MG63 (cell line): ENCODE measurements around the gene PTMS. TPM values are rescaled to one million over a fixed set of nuclear protein-coding genes. Genes with fewer than 3 reads are reported as not detected.

Experiments used
- DNase-seq: peaks from one replicate; pipeline ENCODE4 v3.0.0-alpha.2; 2020
- H3K27me3 ChIP-seq: fragments of 250-450 bp; sonication (Bioruptor Pico); 2 replicates; pipeline ENCODE4 v1.5.1; 2020; ENCODE audit warnings: mild to moderate bottlenecking, moderate library complexity
- H3K36me3 ChIP-seq: fragments of 250-450 bp; sonication (Bioruptor Pico); 2 replicates; pipeline ENCODE4 v1.5.1; 2020; ENCODE audit warnings: mild to moderate bottlenecking, moderate library complexity
- H3K4me3 ChIP-seq: fragments of 250-450 bp; sonication (Bioruptor Pico); 2 replicates; pipeline ENCODE4 v1.5.1; 2020; ENCODE audit warnings: mild to moderate bottlenecking, moderate library complexity
- H3K9me3 ChIP-seq: fragments of 250-450 bp; sonication (Bioruptor Pico); 2 replicates; pipeline ENCODE4 v1.5.1; 2020; ENCODE audit warnings: mild to moderate bottlenecking, moderate library complexity
- total RNA-seq: library from RNA; depleted of rRNA; stranded (reverse); fragments of >200 nt; shearing (Covaris generic); gene quantifications from 2 replicates; pipeline ENCODE4 v1.2.3, GENCODE V29; 2014; ENCODE audit warnings: low replicate concordance

Gene PTMS
- total RNA-seq, 1 experiment from 2014 or later: 328 TPM

GRCh38 chr12:6792522-6793201 is 26.5 kb downstream of the PTMS start:
- H3K27me3 ChIP-seq: no peaks in the 10 kb centered on the region; the same call in 1 of the 2 replicates
- no peak overlapping the region for H3K4me3 ChIP-seq
- H3K9me3 ChIP-seq: no peaks in the 10 kb centered on the region
- no peak for DNase-seq
- H3K36me3 ChIP-seq: no peaks in the 10 kb centered on the region

- DNase-seq: no peak
- Histone ChIP-seq H3K27me3 (no peaks in the 10 kb centered on the region; the same call in 1 of the 2 replicates), H3K4me3 (no peak overlapping the region)
These were observed 28.9 kb downstream of the PTMS start for GRCh38 chr12:6795088-6795487.

DNA sequence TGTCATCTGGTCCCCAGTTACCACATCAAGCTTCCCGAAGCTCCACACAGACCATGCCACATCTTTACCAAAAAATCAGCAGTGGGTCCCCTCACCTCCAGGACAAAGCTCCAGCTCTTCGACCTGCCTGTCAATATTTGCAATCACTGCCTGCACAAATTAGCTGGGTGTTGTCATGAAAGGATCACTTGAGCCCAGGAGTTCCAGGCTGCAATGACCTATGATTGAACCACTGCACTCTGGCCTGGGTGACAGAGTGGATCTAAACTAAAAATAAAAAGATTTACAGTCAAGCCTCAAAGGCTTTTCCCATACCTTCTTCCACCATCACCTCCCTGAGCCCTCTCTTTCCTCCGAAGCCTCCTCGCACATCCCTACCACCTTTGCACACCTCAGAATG is 30.4 kb downstream of the PTMS start:
- Histone ChIP-seq H3K9me3 (no peaks in the 10 kb centered on the region), H3K36me3 (no peaks in the 10 kb centered on the region), H3K27me3 (no peaks in the 10 kb centered on the region; the same call in 1 of the 2 replicates), H3K4me3 (no peak overlapping the region)
- DNase-seq: no peak

More at GRCh38 chr12:6795088-6795487, 28.9 kb downstream of the PTMS start:
- Histone ChIP-seq H3K9me3 (no peaks in the 10 kb centered on the region), H3K36me3 (no peaks in the 10 kb centered on the region)

- H3K36me3 ChIP-seq: no peaks in the 10 kb centered on the region
- H3K4me3 ChIP-seq: no peak overlapping the region
- H3K27me3 ChIP-seq: no peaks in the 10 kb centered on the region
- H3K9me3 ChIP-seq: no peaks in the 10 kb centered on the region
- DNase-seq: no peak
These were observed 33.0 kb downstream of the PTMS start for GRCh38 chr12:6799147-6799546.

- no peak for DNase-seq
- Histone ChIP-seq H3K27me3 (no peaks in the 10 kb centered on the region), H3K36me3 (no peaks in the 10 kb centered on the region), H3K4me3 (no peak overlapping the region), H3K9me3 (no peaks in the 10 kb centered on the region)
These were observed 41.0 kb downstream of the PTMS start for GRCh38 chr12:6807170-6807569.

- no peak overlapping the region for H3K4me3 ChIP-seq
- H3K9me3 ChIP-seq: no peaks in the 10 kb centered on the region
- DNase-seq: no peak
- H3K36me3 ChIP-seq: no peaks in the 10 kb centered on the region
- H3K27me3 ChIP-seq: no peaks in the 10 kb centered on the region
These were observed 42.9 kb downstream of the PTMS start for GRCh38 chr12:6809056-6809455.

DNA sequence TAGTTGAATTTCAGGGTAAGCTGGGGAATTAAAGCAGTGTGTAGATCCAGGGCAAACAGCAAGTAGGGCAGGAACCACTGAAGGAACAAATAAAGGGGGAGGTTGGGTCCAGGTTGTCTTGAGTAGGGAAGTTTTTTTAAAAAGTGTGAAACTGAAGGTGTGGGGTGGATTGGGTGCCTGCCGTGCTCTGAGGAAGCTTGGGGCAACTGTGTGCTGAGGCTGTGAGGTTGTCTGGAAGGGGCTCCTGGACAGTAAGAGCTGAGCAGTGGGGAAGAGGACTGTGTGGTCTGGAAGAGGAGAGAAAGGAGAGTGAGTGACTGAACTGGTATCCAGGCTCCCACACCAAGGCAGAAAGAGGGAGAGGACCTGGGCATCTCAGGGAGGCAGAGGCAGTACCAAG is 44.6 kb downstream of the PTMS start:
- no peaks in the 10 kb centered on the region for H3K9me3 ChIP-seq
- H3K27me3 ChIP-seq: no peaks in the 10 kb centered on the region
- H3K4me3 ChIP-seq: no peak overlapping the region
- DNase-seq: no peak
- no peaks in the 10 kb centered on the region for H3K36me3 ChIP-seq

GRCh38 chr12:6813363-6813762 is 47.2 kb downstream of the PTMS start:
- Histone ChIP-seq H3K36me3 (no peaks in the 10 kb centered on the region), H3K4me3 (no peak overlapping the region), H3K27me3 (no peaks in the 10 kb centered on the region), H3K9me3 (no peaks in the 10 kb centered on the region)
- DNase-seq: no peak

GRCh38 chr12:6816598-6816997 is 50.4 kb downstream of the PTMS start:
- Histone ChIP-seq H3K9me3 (no peaks in the 10 kb centered on the region), H3K27me3 (no peaks in the 10 kb centered on the region), H3K36me3 (no peaks in the 10 kb centered on the region), H3K4me3 (no peak overlapping the region)
- no peak for DNase-seq

DNA sequence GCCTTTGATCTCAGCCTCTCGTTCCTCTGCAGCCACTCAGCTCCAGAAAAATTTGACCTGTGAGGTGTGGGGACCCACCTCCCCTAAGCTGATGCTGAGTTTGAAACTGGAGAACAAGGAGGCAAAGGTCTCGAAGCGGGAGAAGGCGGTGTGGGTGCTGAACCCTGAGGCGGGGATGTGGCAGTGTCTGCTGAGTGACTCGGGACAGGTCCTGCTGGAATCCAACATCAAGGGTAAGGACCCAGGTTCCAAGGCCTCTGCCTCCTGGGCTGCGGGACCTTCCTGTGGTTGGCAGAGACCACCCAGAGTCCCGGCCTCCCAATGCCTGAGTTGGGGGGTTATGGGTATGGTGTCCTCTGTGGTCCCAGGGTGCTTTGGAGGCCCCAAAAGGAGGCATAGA is 50.9 kb downstream of the PTMS start:
- no peaks in the 10 kb centered on the region for H3K9me3 ChIP-seq
- H3K4me3 ChIP-seq: no peak overlapping the region
- H3K27me3 ChIP-seq: peaks cover 3% of the 10 kb centered on the region
- no peaks in the 10 kb centered on the region for H3K36me3 ChIP-seq
- DNase-seq: no peak

DNA sequence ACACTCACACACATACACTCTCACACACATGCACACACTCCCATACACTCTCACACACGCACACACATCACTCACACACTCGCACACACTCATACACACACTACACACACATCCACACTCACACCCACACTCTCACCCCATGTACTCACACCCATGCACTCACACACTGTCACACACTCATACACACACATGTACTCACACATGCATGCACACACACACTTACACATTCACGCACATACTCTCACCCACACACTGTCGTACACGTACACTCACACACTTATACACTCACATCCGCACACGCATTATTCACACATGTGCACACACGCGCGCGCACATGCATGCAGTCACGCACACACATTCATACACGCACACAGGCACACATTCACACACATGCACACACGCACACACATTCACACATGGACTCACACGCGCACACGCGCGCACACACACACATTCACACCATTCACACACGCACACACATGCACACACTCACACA is 51.5 kb downstream of the PTMS start:
- DNase-seq: no peak
- Histone ChIP-seq H3K36me3 (no peaks in the 10 kb centered on the region), H3K4me3 (no peak overlapping the region), H3K27me3 (peaks cover 10% of the 10 kb centered on the region), H3K9me3 (no peaks in the 10 kb centered on the region)

GRCh38 chr12:6818222-6818621 is 52.1 kb downstream of the PTMS start:
- H3K4me3 ChIP-seq: no peak overlapping the region
- H3K27me3 ChIP-seq: peaks cover 15% of the 10 kb centered on the region
- no peaks in the 10 kb centered on the region for H3K36me3 ChIP-seq
- no peak for DNase-seq
- H3K9me3 ChIP-seq: no peaks in the 10 kb centered on the region

DNA sequence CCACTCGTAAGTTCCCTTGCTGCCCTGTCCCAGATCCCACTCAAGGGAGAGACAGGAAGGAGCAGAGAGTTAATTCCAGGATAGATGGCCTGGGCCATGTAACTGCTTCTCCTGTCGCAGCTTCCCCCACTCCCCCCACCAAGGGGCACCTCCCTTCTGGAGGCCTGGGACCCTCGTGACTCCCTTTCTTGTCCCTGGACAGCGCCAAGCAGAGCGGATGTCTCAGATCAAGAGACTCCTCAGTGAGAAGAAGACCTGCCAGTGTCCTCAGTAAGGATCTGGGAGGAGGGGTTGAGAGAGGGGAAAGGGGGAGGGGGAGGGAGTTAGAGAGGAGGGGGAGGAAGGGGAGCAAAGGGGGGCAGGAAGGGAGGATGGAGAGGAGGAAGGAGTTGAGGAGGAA is 52.5 kb downstream of the PTMS start:
- peaks cover 19% of the 10 kb centered on the region for H3K27me3 ChIP-seq
- H3K4me3 ChIP-seq: no peak overlapping the region
- H3K36me3 ChIP-seq: no peaks in the 10 kb centered on the region
- DNase-seq: no peak
- H3K9me3 ChIP-seq: no peaks in the 10 kb centered on the region

- peaks cover 22% of the 10 kb centered on the region for H3K27me3 ChIP-seq
- no peaks in the 10 kb centered on the region for H3K9me3 ChIP-seq
- no peaks in the 10 kb centered on the region for H3K36me3 ChIP-seq
- no peak overlapping the region for H3K4me3 ChIP-seq
- no peak for DNase-seq
These were observed 53.2 kb downstream of the PTMS start for GRCh38 chr12:6819106-6820030.

DNA sequence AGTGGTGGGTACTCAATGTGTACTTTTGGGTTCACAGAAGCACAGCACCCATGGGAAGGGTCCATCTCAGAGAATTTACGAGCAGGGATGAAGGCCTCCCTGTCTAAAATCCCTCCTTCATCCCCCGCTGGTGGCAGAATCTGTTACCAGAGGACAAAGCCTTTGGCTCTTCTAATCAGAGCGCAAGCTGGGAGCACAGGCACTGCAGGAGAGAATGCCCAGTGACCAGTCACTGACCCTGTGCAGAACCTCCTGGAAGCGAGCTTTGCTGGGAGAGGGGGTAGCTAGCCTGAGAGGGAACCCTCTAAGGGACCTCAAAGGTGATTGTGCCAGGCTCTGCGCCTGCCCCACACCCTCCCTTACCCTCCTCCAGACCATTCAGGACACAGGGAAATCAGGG is 54.0 kb downstream of the PTMS start:
- Histone ChIP-seq H3K27me3 (peaks cover 26% of the 10 kb centered on the region), H3K36me3 (no peaks in the 10 kb centered on the region), H3K4me3 (no peak overlapping the region), H3K9me3 (no peaks in the 10 kb centered on the region)
- DNase-seq: no peak
